Stimulated activated CD4-positive, alpha-beta T cell treated with anti-CD3 and anti-CD28 coated beads, Interleukin-4, amount 100 ng/mL, for 1 hour (primary cell): ENCODE data around the gene N4BP2L2.

Experiments
- DNase-seq: peaks from one replicate; pipeline ENCODE4 v3.0.0-alpha.2; 2020

Gene N4BP2L2

GRCh38 chr13:32419862-32420261 is 118.7 kb downstream of the N4BP2L2 start:
- no peak for DNase-seq

- no peak for DNase-seq
Observed at GRCh38 chr13:32417995-32418394, 120.6 kb downstream of the N4BP2L2 start.

- DNase-seq = no peak
Observed at GRCh38 chr13:32415019-32415418, 123.6 kb downstream of the N4BP2L2 start.

GRCh38 chr13:32414580-32414979 is 124.0 kb downstream of the N4BP2L2 start:
- no peak for DNase-seq

GRCh38 chr13:32413284-32413683 is 125.3 kb downstream of the N4BP2L2 start:
- DNase-seq = no peak

- no peak for DNase-seq
Observed at GRCh38 chr13:32409561-32410421, 128.8 kb downstream of the N4BP2L2 start.

GRCh38 chr13:32409001-32409313 is 129.6 kb downstream of the N4BP2L2 start:
- no peak for DNase-seq

GRCh38 chr13:32408296-32409000 is 130.1 kb downstream of the N4BP2L2 start:
- no peak for DNase-seq

GRCh38 chr13:32407854-32408253 is 130.7 kb downstream of the N4BP2L2 start:
- no peak for DNase-seq

- DNase-seq = no peak
Observed at GRCh38 chr13:32403108-32403507, 135.5 kb downstream of the N4BP2L2 start.

- DNase-seq = no peak
Observed at GRCh38 chr13:32391101-32391619, 147.4 kb downstream of the N4BP2L2 start.

- no peak for DNase-seq
Observed at GRCh38 chr13:32390484-32390883, 148.1 kb downstream of the N4BP2L2 start.

GRCh38 chr13:32390048-32390447 is 148.5 kb downstream of the N4BP2L2 start:
- no peak for DNase-seq

GRCh38 chr13:32385410-32385809 is 153.2 kb downstream of the N4BP2L2 start:
- DNase-seq = no peak

GRCh38 chr13:32384702-32385101 is 153.9 kb downstream of the N4BP2L2 start:
- DNase-seq = no peak

GRCh38 chr13:32383836-32384618 is 154.6 kb downstream of the N4BP2L2 start:
- no peak for DNase-seq
